ENCODE data around the gene PTPRG.

PTPRG gene

GRCh38 chr3:61853912-61854311 is 292.5 kb downstream of the PTPRG start:
- no peak for DNase-seq (ENCODE audit: low read depth)
- H3K4me3 ChIP-seq (ENCODE audit: low read length): no peak overlapping the region
- TF ChIP-seq CTCF (IDR thresholded peaks at IDR 0.05; ENCODE audit: insufficient read depth, low read depth, low read length, missing control alignments): no peak

GRCh38 chr3:61855211-61855610 is 293.8 kb downstream of the PTPRG start:
- no peak for DNase-seq (ENCODE audit: low read depth)
- no peak for TF ChIP-seq CTCF (IDR thresholded peaks at IDR 0.05; ENCODE audit: insufficient read depth, low read depth, low read length, missing control alignments)
- H3K4me3 ChIP-seq (ENCODE audit: low read length): no peak overlapping the region

GRCh38 chr3:61857297-61857696 is 295.9 kb downstream of the PTPRG start:
- TF ChIP-seq CTCF (IDR thresholded peaks at IDR 0.05; ENCODE audit: insufficient read depth, low read depth, low read length, missing control alignments): no peak
- DNase-seq (ENCODE audit: low read depth): peak; percentile 24

GRCh38 chr3:61858054-61858453 is 296.7 kb downstream of the PTPRG start:
- no peak overlapping the region for H3K4me3 ChIP-seq (ENCODE audit: low read length)
- DNase-seq (ENCODE audit: low read depth): peak; percentile 41
- TF ChIP-seq CTCF (IDR thresholded peaks at IDR 0.05; ENCODE audit: insufficient read depth, low read depth, low read length, missing control alignments): peak; percentile 50

More at GRCh38 chr3:61857297-61857696, 295.9 kb downstream of the PTPRG start:
- H3K4me3 ChIP-seq (ENCODE audit: low read length): no peak overlapping the region

- no peak for TF ChIP-seq CTCF (IDR thresholded peaks at IDR 0.05; ENCODE audit: insufficient read depth, low read depth, low read length, missing control alignments)
- no peak for DNase-seq (ENCODE audit: low read depth)
- no peak overlapping the region for H3K4me3 ChIP-seq (ENCODE audit: low read length)
Measured at GRCh38 chr3:61861410-61861809, 300.0 kb downstream of the PTPRG start.

- no peak for DNase-seq (ENCODE audit: low read depth)
- TF ChIP-seq CTCF (IDR thresholded peaks at IDR 0.05; ENCODE audit: insufficient read depth, low read depth, low read length, missing control alignments): no peak
- H3K4me3 ChIP-seq (ENCODE audit: low read length): no peak overlapping the region
Measured at GRCh38 chr3:61862614-61863289, 301.4 kb downstream of the PTPRG start.

- H3K4me3 ChIP-seq (ENCODE audit: low read length): no peak overlapping the region
- no peak for DNase-seq (ENCODE audit: low read depth)
- no peak for TF ChIP-seq CTCF (IDR thresholded peaks at IDR 0.05; ENCODE audit: insufficient read depth, low read depth, low read length, missing control alignments)
Measured at GRCh38 chr3:61863579-61863978, 302.2 kb downstream of the PTPRG start.
